DOHH2 (cell line): ENCODE measurements around the gene CUL9.

Source experiments
- EZH2phosphoT487 ChIP-seq: fragments of 200-600 bp; sonication (generic); IDR thresholded peaks from 2 replicates; pipeline ENCODE4 v1.6.1; 2017; ENCODE audit warnings: borderline replicate concordance, mild to moderate bottlenecking, antibody characterized with exemption, low read length, moderate library complexity, mixed read lengths
- TF ChIP-seq, protein P1 (sequence below): fragments of 200-600 bp; sonication (generic); IDR thresholded peaks from one replicate; pipeline ENCODE4 v1.5.1; 2014; ENCODE audit warnings: antibody characterized with exemption, mild to moderate bottlenecking, low read depth, low read length; ENCODE audit not compliant: poor library complexity, severe bottlenecking

DNA sequence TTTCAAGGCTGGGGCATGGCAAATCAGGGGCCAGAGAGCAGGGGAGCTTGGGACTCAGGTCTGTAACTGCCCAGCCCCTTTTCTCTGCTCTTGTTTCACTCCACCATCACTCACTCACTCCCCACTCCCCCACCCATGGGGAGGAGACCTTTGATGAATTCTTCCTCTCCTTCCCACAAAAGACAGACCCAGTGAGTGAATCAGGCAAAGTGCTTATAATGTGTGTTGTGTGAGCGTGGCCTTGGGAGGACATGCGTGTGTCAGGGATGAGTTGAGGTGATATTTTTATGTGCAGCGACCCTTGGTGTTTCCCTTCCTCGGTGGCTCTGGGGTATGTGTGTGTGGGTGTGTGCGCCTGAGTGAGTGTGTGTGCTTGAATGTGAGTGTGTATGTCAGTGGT lies 1.0 kb upstream of the CUL9 start:
- TF ChIP-seq, protein P1, sequence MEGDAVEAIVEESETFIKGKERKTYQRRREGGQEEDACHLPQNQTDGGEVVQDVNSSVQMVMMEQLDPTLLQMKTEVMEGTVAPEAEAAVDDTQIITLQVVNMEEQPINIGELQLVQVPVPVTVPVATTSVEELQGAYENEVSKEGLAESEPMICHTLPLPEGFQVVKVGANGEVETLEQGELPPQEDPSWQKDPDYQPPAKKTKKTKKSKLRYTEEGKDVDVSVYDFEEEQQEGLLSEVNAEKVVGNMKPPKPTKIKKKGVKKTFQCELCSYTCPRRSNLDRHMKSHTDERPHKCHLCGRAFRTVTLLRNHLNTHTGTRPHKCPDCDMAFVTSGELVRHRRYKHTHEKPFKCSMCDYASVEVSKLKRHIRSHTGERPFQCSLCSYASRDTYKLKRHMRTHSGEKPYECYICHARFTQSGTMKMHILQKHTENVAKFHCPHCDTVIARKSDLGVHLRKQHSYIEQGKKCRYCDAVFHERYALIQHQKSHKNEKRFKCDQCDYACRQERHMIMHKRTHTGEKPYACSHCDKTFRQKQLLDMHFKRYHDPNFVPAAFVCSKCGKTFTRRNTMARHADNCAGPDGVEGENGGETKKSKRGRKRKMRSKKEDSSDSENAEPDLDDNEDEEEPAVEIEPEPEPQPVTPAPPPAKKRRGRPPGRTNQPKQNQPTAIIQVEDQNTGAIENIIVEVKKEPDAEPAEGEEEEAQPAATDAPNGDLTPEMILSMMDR, result no peak
- no peak for TF ChIP-seq EZH2phosphoT487
